Activated CD8-positive, alpha-beta memory T cell treated with anti-CD3 and anti-CD28 coated beads for 36 hours (primary cell): ENCODE results near the gene GRIP2. TPM values are rescaled to one million over a fixed set of nuclear protein-coding genes. Genes with fewer than 3 reads are reported as not detected.

Experiments used
- CTCF ChIA-PET: fragments of 350-600 bp; sonication (Branson Sonifier 250); formaldehyde crosslinking; loops from one replicate; lab custom pipeline; 2021; ENCODE audit warnings: antibody characterized with exemption; lab: Charles Lee
- POLR2A ChIA-PET: fragments of 350-600 bp; sonication (Branson Sonifier 250); formaldehyde crosslinking; loops from one replicate; lab custom pipeline; 2021; ENCODE audit warnings: antibody characterized with exemption; lab: Charles Lee
- total RNA-seq, 2 experiments: library from RNA; stranded (reverse); gene quantifications; one replicate each; pipeline ENCODE4 v1.2.3, GENCODE V29; 2021

The GRIP2 gene
- total RNA-seq, 2 experiments from 2014 or later: not detected

GRCh38 chr3:14494973-14495300 is 45.2 kb downstream of the GRIP2 start:
- ChIA-PET POLR2A (no interaction called here), CTCF (no interaction called here)

- POLR2A ChIA-PET: no interaction called here
These were observed 45.7 kb downstream of the GRIP2 start for GRCh38 chr3:14494279-14494972.

DNA sequence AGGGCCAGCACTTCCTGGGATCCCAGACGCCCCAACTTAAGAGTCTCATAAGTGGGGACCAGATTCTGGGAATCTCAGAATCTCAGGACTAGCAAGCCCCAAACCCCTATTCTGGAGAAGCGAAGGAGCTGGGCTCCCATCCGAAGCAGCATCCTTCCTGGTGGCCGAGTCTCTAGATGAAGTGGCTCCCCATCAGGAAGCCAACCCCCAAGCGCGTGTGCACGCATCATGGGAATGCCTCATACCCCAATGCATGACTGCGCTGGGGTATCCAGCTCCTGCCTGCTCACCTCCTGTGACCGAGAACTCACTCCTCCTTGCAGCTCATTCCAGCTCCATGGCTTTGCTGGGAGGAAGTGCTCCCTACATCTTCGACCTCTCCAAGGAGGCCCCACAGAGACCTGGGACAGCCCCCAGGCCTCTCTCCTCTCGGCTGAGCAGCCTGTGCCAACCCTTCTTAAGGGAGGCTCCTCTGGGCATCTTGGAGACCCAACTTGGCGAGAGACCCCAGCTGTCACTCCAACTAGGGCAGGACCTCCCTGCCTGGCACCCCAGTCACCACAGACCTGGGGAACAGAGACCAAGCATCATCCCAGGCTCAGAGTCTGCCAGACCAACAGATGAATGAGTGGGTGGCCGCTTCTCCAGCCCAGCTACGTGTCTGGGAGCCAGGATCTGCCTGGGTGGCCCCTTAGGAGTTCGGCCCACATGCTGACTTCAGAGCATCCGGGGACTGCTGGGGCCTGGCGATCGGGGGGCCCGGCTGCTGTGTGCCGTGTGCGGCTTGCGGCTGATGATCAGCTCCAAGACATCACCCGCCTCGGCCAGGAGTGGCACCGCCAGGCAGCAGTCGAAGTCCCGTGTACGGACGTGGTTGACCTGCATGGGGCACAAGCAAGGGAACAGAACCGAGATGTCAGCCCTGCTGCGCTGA is 46.9 kb downstream of the GRIP2 start:
- POLR2A ChIA-PET: no interaction called here
- CTCF ChIA-PET: no interaction called here

More at GRCh38 chr3:14494279-14494972, 45.7 kb downstream of the GRIP2 start:
- CTCF ChIA-PET: no interaction called here

- ChIA-PET CTCF (no interaction called here), POLR2A (no interaction called here)
These were observed 48.5 kb downstream of the GRIP2 start for GRCh38 chr3:14491396-14492190.

GRCh38 chr3:14490831-14491230 is 49.3 kb downstream of the GRIP2 start:
- CTCF ChIA-PET: no interaction called here
- POLR2A ChIA-PET: no interaction called here

- ChIA-PET CTCF (no interaction called here), POLR2A (no interaction called here)
These were observed 49.9 kb downstream of the GRIP2 start for GRCh38 chr3:14490255-14490654.

DNA sequence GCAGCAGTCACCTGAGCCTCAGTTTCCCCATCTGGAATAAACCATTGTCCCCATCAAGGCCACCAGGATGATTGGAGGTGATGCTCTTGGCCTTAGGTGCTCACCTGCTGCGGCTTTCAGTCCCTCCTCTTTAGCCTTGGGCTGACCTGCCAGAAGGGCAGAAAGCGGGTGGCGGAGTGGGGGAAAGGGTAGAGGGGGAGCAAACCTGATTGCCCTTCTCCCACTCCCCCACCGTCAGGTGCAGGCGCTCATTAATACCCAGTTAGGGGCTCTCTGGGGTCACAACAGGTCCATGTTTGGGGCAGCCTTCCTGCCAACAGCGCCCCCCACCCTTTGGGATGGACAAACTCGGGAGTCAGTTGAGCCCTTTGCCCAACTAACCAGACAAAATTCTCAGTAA is 50.5 kb downstream of the GRIP2 start:
- ChIA-PET POLR2A (no interaction called here), CTCF (no interaction called here)

GRCh38 chr3:14488286-14489041 is 51.7 kb downstream of the GRIP2 start:
- ChIA-PET CTCF (no interaction called here), POLR2A (no interaction called here)

DNA sequence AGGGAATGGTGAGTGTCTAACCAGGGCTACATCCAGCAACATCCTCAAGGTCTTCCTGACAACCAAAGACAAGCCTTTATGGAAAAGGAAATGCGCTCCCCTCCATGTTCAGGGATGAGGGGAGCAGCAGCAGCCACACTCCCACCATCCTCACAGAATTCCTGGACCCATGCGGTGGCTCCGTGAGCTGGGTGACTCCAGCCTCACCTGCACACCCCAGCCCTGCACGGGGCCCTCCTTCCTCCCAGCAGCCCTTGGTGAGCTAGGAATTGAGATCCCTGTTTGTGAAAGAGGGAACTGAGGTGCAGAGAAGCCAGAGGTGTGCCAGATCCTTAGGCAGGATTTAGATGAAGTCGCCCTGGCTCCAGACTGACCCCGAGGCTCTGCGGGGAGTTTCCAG is 52.3 kb downstream of the GRIP2 start:
- ChIA-PET POLR2A (no interaction called here), CTCF (no interaction called here)

- ChIA-PET POLR2A (no interaction called here), CTCF (no interaction called here)
These were observed 53.1 kb downstream of the GRIP2 start for GRCh38 chr3:14487086-14487485.

DNA sequence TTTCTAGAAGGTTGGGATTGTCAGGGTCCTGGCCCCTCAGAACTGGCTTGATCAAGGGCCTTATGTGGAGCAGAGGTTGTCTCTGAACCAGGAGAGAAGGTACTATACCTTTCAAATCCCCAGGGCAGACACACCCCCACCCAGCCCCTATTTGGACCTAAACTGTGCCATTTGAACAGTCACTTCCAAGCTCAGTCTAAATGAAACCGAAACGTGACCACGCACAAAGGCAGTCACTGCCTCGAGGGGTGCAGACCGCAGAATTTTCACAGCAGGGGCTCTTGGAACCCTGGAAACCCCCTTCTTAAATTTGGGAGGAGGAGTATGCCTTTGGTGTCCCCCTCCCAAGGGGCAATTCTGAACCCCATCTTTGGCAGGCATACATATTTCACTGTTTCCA is 53.7 kb downstream of the GRIP2 start:
- ChIA-PET POLR2A (no interaction called here), CTCF (no interaction called here)

DNA sequence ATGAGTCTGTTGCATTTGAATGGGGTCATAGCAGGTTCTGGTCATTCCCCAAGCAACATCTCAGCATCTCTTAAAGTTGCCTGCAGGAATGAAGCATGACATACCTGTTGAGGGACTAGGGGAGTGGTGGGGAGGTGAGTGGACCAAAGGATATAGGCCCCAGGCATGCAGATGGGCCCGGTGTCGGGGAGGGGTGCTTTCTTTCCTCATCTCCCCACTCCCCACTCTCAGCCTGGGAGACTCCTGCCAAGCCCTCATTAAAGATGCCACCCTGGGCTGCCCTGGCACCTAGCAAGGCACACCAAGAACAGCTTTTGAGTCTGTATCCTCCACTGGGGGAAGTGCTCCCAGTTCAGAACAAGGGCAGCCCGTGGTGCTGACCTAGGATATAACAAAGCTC is 54.2 kb downstream of the GRIP2 start:
- ChIA-PET CTCF (no interaction called here), POLR2A (no interaction called here)

DNA sequence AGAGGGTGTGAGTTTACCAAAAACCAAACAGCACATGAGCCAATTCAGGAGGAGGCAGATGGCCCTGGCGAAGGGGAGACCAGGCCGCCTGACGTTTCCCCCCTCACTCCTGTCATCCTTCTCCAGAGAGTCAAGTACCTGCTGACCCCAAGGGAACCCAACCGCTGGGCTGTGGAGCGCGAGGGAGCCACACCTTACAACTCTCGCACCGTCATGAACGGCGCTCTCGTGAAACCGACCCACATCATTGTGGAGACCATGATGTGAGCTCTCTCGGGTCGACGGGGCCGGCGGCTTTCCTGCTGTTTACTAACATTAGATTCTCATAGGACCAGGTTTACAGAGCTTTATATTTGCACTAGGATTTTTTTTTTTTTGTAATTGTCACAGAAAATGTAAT is 55.4 kb downstream of the GRIP2 start:
- POLR2A ChIA-PET: no interaction called here
- CTCF ChIA-PET: no interaction called here

DNA sequence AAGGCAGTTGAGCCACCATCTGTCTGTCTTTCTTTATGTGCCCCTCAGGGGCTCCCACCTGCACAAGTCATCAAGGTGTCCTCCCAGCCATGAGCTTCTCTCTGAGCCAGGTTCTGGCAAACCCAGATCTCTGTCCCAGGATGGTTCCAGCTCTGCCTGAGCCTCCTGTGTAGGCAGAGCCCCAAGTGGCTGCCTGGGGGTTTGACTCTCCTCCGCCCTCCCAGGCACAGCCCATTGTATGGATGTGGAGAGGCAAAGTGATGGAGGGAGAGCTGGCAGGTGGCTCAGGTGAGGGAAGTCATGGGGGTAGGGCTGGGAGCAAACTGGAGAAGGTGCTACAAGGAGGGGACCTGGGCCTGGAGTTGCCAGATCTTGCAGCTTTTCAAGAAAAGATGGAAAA is 56.9 kb downstream of the GRIP2 start:
- CTCF ChIA-PET: no interaction called here
- POLR2A ChIA-PET: no interaction called here

DNA sequence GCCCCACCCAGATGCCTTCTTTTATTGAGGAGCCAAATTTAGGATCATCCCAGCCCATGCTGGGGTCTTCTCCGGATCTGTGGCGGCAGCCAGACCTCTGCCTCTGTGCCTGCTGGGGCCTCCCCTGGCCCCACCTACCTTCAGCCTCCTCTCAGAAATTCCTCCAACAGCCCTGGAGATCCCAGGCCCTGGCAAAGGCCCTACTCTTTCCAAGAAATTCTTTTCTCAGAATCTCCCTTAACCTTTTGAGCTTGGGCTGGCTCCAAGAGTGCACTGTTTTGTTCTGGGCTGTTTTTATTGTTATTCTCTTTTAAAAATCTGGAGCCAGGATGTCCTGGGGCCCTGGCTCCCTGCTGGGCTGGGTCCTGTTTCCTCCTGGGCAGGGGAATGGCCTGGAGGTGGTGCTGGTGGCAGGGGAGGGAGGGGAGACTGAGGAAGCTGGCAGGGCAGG is 57.8 kb downstream of the GRIP2 start:
- POLR2A ChIA-PET: no interaction called here
- CTCF ChIA-PET: interaction anchor here (0.5 kb wide), 1 partner anchor 374 kb away, joined by 3 read pairs; no protein-coding TSS in a partner anchor

DNA sequence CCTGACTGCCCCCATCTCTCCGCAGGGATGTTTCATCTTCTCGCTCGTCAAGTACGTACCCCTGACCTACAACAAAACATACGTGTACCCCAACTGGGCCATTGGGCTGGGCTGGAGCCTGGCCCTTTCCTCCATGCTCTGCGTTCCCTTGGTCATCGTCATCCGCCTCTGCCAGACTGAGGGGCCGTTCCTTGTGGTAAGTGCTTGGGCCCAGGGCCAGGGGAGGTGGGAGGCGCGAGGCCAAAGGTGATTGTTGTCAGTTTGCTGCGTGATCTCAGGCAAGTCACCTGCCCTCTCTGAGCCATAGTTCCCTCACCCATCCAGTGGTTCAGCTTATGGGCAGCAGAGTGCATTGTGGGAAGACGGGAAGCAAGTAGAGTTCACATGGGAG is 58.5 kb downstream of the GRIP2 start:
- POLR2A ChIA-PET: no interaction called here
- CTCF ChIA-PET: interaction anchor here (0.5 kb wide), 1 partner anchor 375 kb away, joined by 3 read pairs; no protein-coding TSS in a partner anchor

GRCh38 chr3:14481018-14481645 is 59.0 kb downstream of the GRIP2 start:
- POLR2A ChIA-PET: no interaction called here
- CTCF ChIA-PET: no interaction called here

GRCh38 chr3:14480207-14481017 is 59.7 kb downstream of the GRIP2 start:
- ChIA-PET POLR2A (no interaction called here), CTCF (no interaction called here)
